Dermis microvascular lymphatic vessel endothelial cell (primary cell): ENCODE data around the gene FAM167B. TPM values are rescaled to one million over a fixed set of nuclear protein-coding genes. Genes with fewer than 3 reads are reported as not detected.
A peak's percentile ranks its signal among the peaks of the same experiment; 100 is the strongest.

Experiments
- DNase-seq, 2 donors: peaks; one replicate each; pipeline versions ENCODE4 v3.0.0 to v3.0.0-alpha.2; 2010; ENCODE audit warnings: low read depth in 2 of 2
- total RNA-seq: library from RNA; depleted of rRNA; stranded (reverse); fragments of >200 nt; gene quantifications from 2 replicates; pipeline ENCODE4 v1.2.1, GENCODE V29; 2014

Gene FAM167B
- 0.64 and 1.9 TPM in 2 replicates for total RNA-seq

DNA sequence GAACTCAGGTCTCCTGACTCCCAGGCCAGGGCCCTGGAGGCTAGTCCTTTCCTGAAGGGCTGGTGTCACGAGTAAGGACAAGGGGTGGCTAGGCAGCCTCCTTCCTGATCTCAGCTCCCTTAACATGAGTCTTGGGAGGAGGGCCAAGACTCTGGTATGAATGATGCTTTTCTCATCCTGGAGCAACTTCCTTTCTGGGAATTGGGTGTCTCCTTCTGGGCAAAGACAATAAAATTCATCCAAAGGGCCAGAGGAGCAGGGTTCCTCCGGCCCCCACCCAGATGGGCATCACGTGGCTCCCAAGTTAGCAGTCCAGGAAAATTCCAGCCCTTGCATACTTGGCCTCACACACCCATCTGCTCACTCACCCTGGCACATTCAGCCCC, at the start of gene FAM167B:
TSS of gene FAM167B (plus strand) at position 335 of the 386 bp plus-strand sequence. CDS start 200 bp downstream, outside the sequence.
- peak in 1 of 2 donors; percentile 41 for DNase-seq

- no peak for DNase-seq
Measured at GRCh38 chr1:32197837-32198236, 49.2 kb upstream of the FAM167B start.

- no peak for DNase-seq
Measured at GRCh38 chr1:32198237-32199042, 48.6 kb upstream of the FAM167B start.

DNA sequence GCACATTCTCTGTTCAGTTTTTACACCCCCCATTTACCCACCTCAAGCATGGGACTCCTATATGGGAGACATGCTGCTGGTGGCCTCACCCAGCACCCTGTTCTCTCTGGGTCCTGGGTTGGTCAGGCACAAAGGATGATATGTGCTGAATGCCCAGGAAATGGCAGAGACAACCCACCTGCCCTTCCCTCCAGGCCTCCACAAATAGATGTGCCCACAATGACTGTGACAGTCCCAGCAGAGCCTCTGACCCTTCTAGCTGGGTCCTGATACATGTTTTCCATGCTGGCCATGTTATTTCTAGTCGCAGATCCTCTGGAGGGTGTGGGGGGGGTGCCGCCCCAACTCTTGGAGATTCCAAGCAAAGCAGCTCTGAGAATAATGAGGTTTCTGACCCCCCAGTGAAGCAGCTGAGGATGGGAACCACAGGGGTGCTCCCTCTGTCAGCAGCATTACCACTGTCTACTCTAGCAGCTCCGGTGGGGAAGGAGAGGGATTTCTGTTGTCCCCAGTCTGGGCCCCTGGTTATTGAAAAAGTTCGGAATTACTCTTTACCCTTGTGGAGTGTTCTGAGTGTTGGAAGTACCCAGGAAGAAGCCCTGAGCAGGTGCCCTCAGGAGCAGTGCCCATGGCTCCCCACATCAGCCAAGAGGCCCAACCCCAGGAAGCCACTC, 47.8 kb upstream of the FAM167B start:
- DNase-seq = no peak

GRCh38 chr1:32199717-32200072, 47.3 kb upstream of the FAM167B start:
- DNase-seq = no peak

GRCh38 chr1:32200226-32201010, 46.6 kb upstream of the FAM167B start, which contains the start of gene CCDC28B:
TSS of gene CCDC28B (plus strand) at chr1:32200595. CDS start at chr1:32201936, 1,341 bp downstream.
- DNase-seq = peak in 1 of 2 donors; percentile 41

- DNase-seq = peak; percentile 60 to 75
Measured at GRCh38 chr1:32201011-32201855, 45.8 kb upstream of the FAM167B start.

DNA sequence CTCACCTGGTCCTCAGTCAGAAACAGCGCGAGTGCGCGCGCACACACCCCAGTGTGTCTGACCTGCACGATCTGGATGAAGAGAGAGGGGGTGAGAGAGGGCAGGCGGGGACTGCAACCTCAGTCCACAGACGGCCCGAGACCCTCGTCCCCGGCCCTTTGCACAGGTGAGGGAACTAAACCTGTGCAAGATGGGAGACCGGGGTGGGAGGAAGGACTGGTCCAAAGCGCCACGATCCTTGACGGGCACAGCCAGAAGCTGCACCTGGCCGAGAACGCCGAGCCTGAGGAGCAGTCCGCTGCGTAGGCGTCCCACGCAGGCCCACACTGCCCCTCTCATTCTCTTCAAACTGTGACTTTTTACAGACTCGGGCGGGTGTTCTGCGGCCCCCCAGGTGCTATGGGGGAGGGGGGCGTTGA, 42.1 kb upstream of the FAM167B start:
- DNase-seq = no peak

GRCh38 chr1:32205401-32206370, 41.3 kb upstream of the FAM167B start, which contains the start of gene IQCC:
TSS of gene IQCC (plus strand) at chr1:32205671. CDS start at chr1:32205682, 11 bp downstream.
- DNase-seq = peak; percentile 66 to 84

DNA sequence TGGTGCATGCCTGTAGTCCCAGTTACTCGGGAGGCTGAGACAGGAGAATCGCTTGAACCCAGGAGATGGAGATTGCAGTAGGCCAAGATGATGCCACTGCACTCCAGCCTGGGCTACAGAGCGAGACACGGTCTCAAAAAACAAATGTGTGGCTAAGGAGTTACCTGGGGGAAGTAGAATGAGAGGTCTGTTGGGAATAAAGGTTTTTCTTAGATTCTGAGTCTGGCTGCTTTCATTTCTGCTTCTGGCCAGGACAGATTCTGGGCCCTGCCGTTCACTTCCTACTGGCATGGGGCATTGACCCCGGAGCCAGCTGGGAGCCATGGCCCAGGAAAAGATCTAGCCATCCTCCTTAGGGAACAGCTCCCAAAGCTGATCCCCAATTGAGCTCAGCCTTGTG, 38.6 kb upstream of the FAM167B start:
- no peak for DNase-seq

DNA sequence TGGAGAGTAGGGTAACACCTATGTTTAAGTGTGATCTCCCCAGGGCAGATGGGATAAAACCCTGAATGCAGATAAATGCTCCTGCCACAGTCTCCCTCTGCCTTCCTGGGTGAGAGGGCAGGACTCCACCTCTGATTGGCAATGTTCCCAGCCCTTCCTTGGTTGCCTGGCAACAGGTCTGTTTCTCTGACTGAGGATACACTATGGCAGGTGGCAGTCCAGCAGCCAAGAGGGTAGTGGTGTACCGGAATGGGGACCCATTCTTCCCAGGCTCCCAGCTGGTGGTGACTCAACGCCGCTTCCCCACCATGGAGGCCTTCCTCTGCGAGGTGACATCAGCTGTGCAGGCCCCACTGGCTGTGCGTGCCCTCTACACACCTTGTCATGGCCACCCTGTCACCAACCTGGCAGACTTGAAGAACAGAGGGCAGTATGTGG, 38.1 kb upstream of the FAM167B start, which contains the start of gene DCDC2B:
TSS of gene DCDC2B (plus strand) at position 199 of the 438 bp plus-strand sequence. CDS start at position 204, 5 bp downstream.
- DNase-seq = no peak

- DNase-seq = peak; percentile 55 to 77
Measured at GRCh38 chr1:32215629-32216480, 31.2 kb upstream of the FAM167B start.

- peak in 1 of 2 donors; percentile 20 for DNase-seq
Measured at GRCh38 chr1:32216566-32216965, 30.5 kb upstream of the FAM167B start.

DNA sequence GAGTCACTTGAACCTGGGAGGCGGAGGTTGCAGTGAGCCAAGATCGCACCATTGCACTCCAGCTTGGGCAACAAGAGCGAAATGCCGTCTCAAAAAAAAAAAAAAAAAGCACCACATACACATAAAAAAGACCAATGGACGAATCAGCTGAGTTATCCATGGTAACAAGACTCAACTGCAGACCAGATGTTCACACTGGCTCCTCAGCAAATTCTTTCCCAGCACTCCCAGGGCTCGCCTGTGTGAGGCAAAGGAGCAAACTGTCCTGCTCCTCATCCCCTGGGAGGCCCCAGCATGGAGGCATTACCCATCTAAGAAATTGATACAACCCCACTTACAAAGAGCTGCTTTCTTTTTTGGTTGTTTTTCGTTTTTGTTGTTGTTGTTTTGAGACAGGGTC, 28.0 kb upstream of the FAM167B start:
- no peak for DNase-seq

DNA sequence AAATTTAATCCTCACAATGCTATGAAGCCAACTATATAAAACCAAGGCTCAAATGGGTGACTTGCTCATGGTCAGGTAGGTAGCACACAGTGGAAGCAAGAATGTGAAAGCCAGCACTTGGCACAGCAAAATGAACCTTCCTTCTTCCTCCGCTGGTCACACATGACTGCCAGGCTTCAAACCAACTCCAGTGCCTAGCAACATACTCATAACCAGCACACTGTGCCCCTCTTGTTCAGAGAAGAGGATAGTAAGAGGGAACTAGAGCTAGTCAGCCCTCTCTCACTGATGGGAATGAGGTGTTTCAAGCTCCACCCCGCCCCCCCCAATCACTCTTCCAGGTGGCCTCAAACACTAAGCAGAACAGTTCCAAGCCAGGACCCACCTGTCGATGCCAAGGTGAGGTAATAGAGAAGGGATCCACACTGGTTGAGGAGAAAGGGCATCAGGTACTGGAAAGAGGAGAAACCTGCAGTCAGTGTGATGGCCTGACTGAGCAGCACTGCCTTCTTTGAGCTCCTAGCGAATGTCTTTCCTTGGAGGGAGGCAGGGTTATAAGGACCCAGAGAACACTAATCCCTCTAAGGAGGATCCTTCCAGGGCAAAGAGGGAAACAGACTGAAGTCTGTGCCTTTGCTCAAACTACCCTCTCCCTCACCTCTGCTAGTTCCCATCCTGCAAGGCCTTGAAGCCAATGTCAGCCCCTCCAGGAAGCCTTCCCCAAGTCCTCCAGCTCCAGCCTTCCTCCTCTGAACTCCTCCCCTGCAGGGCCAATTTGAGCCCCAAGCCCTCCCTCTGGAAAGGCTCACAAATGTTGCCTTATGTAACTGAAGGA, 26.1 kb upstream of the FAM167B start:
- DNase-seq = no peak

GRCh38 chr1:32221581-32221979, 25.4 kb upstream of the FAM167B start:
- no peak for DNase-seq

- DNase-seq = peak; percentile 91 to 94
Measured at GRCh38 chr1:32221980-32222755, 24.9 kb upstream of the FAM167B start, which contains the start of the genes EIF3I and TMEM234. TSS of gene EIF3I (plus strand) at chr1:32222407. CDS start at chr1:32222442, 35 bp downstream. TSS of gene TMEM234 (minus strand) at chr1:32222353. CDS start at chr1:32222322, 31 bp downstream.
